Psoas muscle (tissue), 8 donors: Measurements from ENCODE around the gene CBX5. TPM values are rescaled to one million over a fixed set of nuclear protein-coding genes. Genes with fewer than 3 reads are reported as not detected.
"Not testable (repeated sequence)": the region's sequence is repeated elsewhere in the genome, so short reads cannot be mapped to it uniquely, and the experiment has no call there.

Source experiments
- ATAC-seq, 4 donors: fragments of 200-7000 bp; cut with Tn5 transposase; one replicate each; pipeline ENCODE4 v1.9.1; 2020; ENCODE audit warnings: moderate library complexity in 3 of 4, mild to moderate bottlenecking in 2 of 4
- DNase-seq, 2 donors: peaks; one replicate each; pipeline ENCODE4 v3.0.0-alpha.2; 2020
- H3K27ac ChIP-seq: fragments of 200-600 bp; one replicate; pipeline ENCODE4 v1.8.0; 2022
- H3K27me3 ChIP-seq, 3 donors: fragments of 200-600 bp in 1 of 3; one replicate each; pipeline versions ENCODE4 v1.6.1 to v1.8.0; 2013 to 2022; ENCODE audit warnings: low read length in 2 of 3, mild to moderate bottlenecking in 2 of 3, moderate library complexity in 1 of 3; ENCODE audit not compliant: insufficient read depth in 3 of 3
- H3K36me3 ChIP-seq, 2 donors: fragments of 200-600 bp in 1 of 2; one replicate each; pipeline versions ENCODE4 v1.6.1 to v1.8.0; 2013 to 2022; ENCODE audit warnings: low read depth in 1 of 2, mild to moderate bottlenecking in 1 of 2, moderate library complexity in 1 of 2; ENCODE audit not compliant: insufficient read depth in 1 of 2
- H3K4me1 ChIP-seq: fragments of 200-600 bp; one replicate; pipeline ENCODE4 v1.8.0; 2022
- H3K4me3 ChIP-seq: fragments of 200-600 bp; one replicate; pipeline ENCODE4 v1.8.0; 2022; ENCODE audit warnings: mild to moderate bottlenecking
- H3K9me3 ChIP-seq: fragments of 200-600 bp; one replicate; pipeline ENCODE4 v1.8.0; 2022
- WGBS, 3 donors: extraction: QIAGEN DNeasy Blood & Tissue Kit; methylation state at CpG; one replicate each; pipeline versions ENCODE4 v1.1.6 to v1.1.7; 2013; 5-methylcytosine and 5-hydroxymethylcytosine counted together
- intact Hi-C, 2 donors: fragments of 100-400 bp; cut with DNase I; formaldehyde crosslinking; loops; one replicate each; pipeline versions ENCODE4 v1.11.0 to v1.14.2; 2022
- long read RNA-seq, 2 donors: library from polyadenylated mRNA; unstranded; transcript quantifications; one replicate each; pipeline ENCODE4 v2.0.0, GENCODE V29; 2021
- polyA plus RNA-seq, 3 donors: library from polyadenylated mRNA; stranded (reverse); fragments of 200-250 nt; gene quantifications; one replicate each; pipeline ENCODE4 v1.2.3, GENCODE V29; 2013
- total RNA-seq, 4 donors: library from RNA; stranded (reverse); fragmentation: NEBNext Ultra II Directional in 2 of 4; extraction: Animal tissue kit (Norgen Biotek cat#: 25700) in 2 of 4; gene quantifications; one replicate each; pipeline versions ENCODE4 v1.2.1 to v1.2.4, GENCODE V29; 2021 to 2023
- TF ChIP-seq, protein P1 (sequence below): fragments of 200-600 bp; IDR thresholded peaks from one replicate; pipeline ENCODE4 v1.8.0; 2022; ENCODE audit warnings: antibody characterized with exemption
- donor health status: healthy with polysubstance abuse.
- donor health status: DM: no; HTN: no; CAD: no; lungs with moderate emphysema.
- donor health status: Bipolar disorder and iron deficiency.
- donor health status: healthy.
- donor health status: DM: yes; HTN: yes; CAD: no.
- donor health status: DM: no; HTN: no; CAD: no.
- donor health status: DM: no; HTN: no; CAD: no.
- donor health status: DM: yes; HTN: yes; CAD: no.

CBX5 gene
- total RNA-seq (10 to 100 TPM; 12.1 to 19.3 (median 16.4) TPM), polyA plus RNA-seq (1 to 10 TPM; 5.2 to 9.3 (median 8.4) TPM)
- long read RNA-seq, donor 1, full-length matches to known transcripts, result 7 of 7 reads
- long read RNA-seq, donor 1, partial matches to known transcripts, result 0 of 7 reads
- long read RNA-seq, donor 1, other reads (novel, unspliced or antisense), result 0 of 7 reads
- long read RNA-seq, donor 2, full-length matches to known transcripts, result 6 of 14 reads
- long read RNA-seq, donor 2, partial matches to known transcripts, result 1 of 14 reads
- long read RNA-seq, donor 2, other reads (novel, unspliced or antisense), result 7 of 14 reads

DNA sequence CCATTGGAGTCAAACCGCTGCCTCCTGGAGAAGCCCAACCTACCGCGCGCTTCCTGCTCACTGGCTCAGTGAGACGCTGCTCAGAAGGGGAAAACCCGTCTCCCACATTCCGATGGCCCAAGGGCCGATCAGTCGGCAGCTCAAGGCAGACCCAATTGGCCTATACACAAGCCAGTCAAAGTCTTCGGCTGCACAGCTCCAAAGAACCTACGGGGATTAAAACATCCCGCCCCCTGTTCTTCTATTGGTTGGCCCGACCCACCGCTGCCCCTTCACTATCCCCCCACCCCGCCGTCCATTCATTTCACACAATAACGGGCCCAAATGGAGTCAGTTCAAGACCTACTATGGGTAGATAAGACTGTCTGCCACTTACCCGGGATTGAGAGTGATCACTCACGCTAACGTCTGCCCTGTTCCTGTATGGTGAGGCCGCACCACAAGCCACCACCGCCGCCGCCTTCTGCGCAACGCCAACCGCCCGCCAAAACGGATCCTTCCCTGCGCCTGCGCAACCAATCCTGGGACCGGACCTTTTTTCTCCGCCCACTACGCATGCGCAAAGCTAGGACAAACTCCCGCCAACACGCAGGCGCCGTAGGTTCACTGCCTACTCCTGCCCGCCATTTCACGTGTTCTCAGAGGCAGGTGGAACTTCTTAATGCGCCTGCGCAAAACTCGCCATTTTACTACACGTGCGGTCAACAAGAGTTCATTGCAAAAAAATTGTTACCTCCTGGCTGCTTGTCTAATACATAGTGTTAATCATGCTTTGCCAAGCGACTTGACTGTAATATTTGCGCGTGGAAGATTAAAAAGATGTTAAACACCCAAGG, at the start of gene CBX5:
CBX5 (minus strand) TSS at position 491 of the 836 bp plus-strand sequence. CDS start 22,472 bp downstream, outside the sequence.
- H3K4me1 ChIP-seq, result peaks cover 45% of the 10 kb centered on the region
- intact Hi-C loops, result loop anchor here in 1 of 2 donors (5.0 kb wide), 1 partner anchor 278 kb away; the partner anchor contains the start of gene HOXC9
- 0% methylated on average over 49 of the region's 49 CpGs for WGBS, 3 donors

DNA sequence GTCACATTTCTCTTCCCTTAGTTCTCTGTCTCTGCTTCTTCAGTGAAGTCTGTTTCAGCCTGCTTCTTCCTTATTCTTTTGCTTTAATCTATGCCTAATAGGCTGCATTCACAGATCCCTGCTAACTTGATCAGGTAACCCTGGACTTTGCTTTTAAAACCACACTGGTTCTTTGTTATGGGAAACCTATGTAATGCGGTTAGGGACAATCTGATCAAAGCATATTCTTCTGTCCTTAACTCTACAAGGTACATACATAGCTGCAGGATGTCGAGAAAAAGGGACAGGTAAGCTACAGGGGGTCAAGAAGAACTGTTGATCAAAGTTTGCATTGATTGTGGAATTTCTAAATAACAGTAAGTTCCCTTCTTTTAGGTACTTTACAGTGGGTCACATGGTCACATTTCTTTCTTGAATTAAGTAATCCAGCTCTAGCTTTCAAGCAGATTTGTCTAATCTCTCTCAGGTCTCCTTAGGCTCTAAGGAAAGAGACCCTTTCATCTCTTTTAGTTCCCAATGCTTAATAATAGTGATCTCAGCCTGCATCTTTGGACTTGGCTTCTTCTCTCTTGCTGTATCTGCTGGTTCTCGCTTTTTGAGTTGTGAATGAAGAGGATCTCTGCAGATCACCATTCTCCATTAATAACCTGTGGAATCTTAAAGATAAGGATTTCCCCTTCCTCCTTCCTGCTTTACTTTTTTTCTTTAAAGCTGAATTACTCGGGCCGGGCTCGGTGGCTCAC, 48.8 kb upstream of the CBX5 start:
- 71 to 82% (median 80%) methylated on average over 6 of the region's 6 CpGs for WGBS, 3 donors
- ATAC-seq, result no peak
- Histone ChIP-seq H3K9me3 (no peaks in the 10 kb centered on the region), H3K27ac (no peak overlapping the region), H3K4me1 (peaks cover 45% of the 10 kb centered on the region), H3K4me3 (peak overlapping the region; percentile 6), H3K27me3 (no peaks in the 10 kb centered on the region), H3K36me3 (peaks cover 0 to 20% of the 10 kb centered on the region in 2 donors)
- intact Hi-C loops, result loop anchor here in 1 of 2 donors (5.0 kb wide), 2 partner anchors 41 to 106 kb away; no protein-coding TSS in a partner anchor
- TF ChIP-seq, protein P1, sequence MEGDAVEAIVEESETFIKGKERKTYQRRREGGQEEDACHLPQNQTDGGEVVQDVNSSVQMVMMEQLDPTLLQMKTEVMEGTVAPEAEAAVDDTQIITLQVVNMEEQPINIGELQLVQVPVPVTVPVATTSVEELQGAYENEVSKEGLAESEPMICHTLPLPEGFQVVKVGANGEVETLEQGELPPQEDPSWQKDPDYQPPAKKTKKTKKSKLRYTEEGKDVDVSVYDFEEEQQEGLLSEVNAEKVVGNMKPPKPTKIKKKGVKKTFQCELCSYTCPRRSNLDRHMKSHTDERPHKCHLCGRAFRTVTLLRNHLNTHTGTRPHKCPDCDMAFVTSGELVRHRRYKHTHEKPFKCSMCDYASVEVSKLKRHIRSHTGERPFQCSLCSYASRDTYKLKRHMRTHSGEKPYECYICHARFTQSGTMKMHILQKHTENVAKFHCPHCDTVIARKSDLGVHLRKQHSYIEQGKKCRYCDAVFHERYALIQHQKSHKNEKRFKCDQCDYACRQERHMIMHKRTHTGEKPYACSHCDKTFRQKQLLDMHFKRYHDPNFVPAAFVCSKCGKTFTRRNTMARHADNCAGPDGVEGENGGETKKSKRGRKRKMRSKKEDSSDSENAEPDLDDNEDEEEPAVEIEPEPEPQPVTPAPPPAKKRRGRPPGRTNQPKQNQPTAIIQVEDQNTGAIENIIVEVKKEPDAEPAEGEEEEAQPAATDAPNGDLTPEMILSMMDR, result no peak
- DNase-seq, result no peak

More for the DNA sequence above, at the start of gene CBX5:
- peak; percentile 82 to 86 (median 84) for ATAC-seq
- Histone ChIP-seq H3K4me3 (peak within 1 kb of the TSS; percentile 98), H3K9me3 (no peaks in the 10 kb centered on the region), H3K36me3 (peaks cover 15 to 36% of the 10 kb centered on the region in 2 donors), H3K27ac (peak within 1 kb of the TSS; percentile 96), H3K27me3 (no peaks in the 10 kb centered on the region)
- TF ChIP-seq, protein P1, result no peak
- peak; percentile 99 to 100 for DNase-seq

DNA sequence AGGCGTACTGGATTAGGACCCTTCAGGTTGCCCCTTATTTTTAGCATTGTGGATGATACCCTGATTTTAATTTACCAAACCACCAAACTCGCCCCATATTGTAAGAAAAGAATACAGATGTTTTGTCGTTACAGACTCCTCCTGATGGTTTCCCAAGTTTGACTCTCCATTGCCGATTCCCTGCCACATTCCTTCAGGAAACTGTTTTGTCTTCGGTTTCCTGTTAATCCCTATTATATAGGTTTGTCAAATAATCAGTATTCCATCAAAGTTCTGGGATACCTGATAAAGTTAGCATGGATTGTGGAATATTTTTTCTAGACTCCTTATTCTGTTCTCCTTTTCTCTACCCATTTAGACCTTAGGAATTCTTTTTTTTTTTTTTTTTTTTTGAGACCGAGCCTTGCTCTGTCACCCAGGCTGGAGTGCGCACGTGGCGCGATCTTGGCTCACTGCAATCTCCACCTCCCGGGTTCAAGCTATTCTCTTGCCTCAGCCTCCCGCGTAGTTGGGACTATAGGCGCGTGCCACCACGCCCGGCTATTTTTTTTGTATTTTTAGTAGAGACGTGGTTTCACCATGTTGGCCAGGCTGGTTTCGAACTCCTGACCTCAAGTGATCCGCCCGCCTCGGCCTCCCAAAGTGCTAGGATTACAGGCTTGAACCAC, 45.7 kb upstream of the CBX5 start:
- H3K9me3 ChIP-seq, H3K27me3 ChIP-seq, DNase-seq, ATAC-seq: not testable (repeated sequence)
- Histone ChIP-seq H3K4me3 (peak overlapping the region; percentile 87), H3K27ac (peak overlapping the region; percentile 91), H3K4me1 (peaks cover 41% of the 10 kb centered on the region), H3K36me3 (peaks cover 0 to 18% of the 10 kb centered on the region in 2 donors)
- intact Hi-C loops, result loop anchor here in 1 of 2 donors (5.0 kb wide), 2 partner anchors 38 to 103 kb away; no protein-coding TSS in a partner anchor
- 38 to 42% (median 41%) methylated on average over 22 of the region's 22 CpGs for WGBS, 3 donors

DNA sequence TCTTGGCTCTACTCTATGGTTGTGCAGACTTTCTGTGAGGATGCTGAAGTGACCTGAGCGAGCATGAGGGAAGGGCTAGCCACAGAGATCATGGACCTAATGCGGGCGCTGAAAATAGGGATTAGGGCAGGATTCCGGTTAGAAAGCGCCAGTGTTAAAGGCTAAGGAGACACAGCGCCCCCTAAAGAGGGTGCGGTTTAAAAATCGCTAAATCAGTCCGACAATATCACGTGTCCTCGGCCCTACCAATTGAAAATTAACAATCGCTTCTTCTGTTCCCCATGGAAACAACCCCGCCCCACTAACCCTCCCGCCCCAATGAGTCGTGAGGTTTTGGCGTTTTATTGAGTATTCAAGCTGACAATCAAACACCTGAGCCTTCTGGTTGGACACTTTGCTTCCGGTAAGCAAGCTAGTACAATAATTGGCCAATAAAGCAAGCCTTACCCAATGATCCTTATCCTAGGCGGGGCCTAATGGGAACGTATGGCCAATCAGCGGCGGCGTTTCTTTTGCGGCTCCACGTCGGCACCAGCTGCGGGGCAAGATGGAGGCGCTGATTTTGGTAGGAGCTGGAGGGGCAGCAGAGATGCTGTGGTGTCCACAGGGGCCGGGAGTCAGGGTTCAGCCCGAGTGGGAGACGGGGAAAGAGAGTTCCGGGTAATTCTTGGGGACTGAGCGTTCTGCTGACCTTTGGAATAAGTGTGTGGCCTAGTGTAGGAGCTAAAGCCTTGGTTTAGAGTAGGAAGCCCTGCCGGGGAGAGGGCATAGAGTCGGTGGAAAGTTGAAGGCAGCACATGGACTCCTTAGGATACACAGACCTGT, 44.9 kb upstream of the CBX5 start, which contains the start of gene COPZ1:
COPZ1 (plus strand) TSS at position 515 of the 825 bp plus-strand sequence; CDS start at position 548, 33 bp downstream.
- no peaks in the 10 kb centered on the region for H3K27me3 ChIP-seq
- peaks cover 33% of the 10 kb centered on the region for H3K4me1 ChIP-seq
- intact Hi-C loops, result loop anchor here in 1 of 2 donors (5.0 kb wide), 3 partner anchors 38 to 103 kb away; no protein-coding TSS in a partner anchor
- peak within 1 kb of the TSS; percentile 87 for H3K4me3 ChIP-seq
- H3K27ac ChIP-seq, result peak within 1 kb of the TSS; percentile 91
- peak; percentile 97 to 99 (median 98) for ATAC-seq
- H3K9me3 ChIP-seq, result no peaks in the 10 kb centered on the region
- TF ChIP-seq, protein P1, result peak; percentile 69
- H3K36me3 ChIP-seq, result peaks cover 0 to 14% of the 10 kb centered on the region in 2 donors
- DNase-seq, result peak; percentile 93 to 95
- 1% methylated on average over 34 of the region's 34 CpGs for WGBS, 3 donors
